ENCODE measurements around the gene HOXA3. TPM values are rescaled to one million over a fixed set of nuclear protein-coding genes. Genes with fewer than 3 reads are reported as not detected.
A peak's percentile ranks its signal among the peaks of the same experiment; 100 is the strongest.

HOXA3 gene
- total RNA-seq, 1 experiment from 2014 or later, result 3.3 TPM

GRCh38 chr7:27150568-27151340 is 1.6 kb downstream of the HOXA3 start:
- DNase-seq (ENCODE audit: low read depth), result peak; percentile 89
- in situ Hi-C loops (cut with HindIII; ENCODE audit: low pct_unique_long_range_greater_than_20kb, low sequenced_read_pairs), result no loop called here

- in situ Hi-C loops (cut with HindIII; ENCODE audit: low pct_unique_long_range_greater_than_20kb, low sequenced_read_pairs), result no loop called here
- DNase-seq (ENCODE audit: low read depth), result no peak
These were observed 2.4 kb downstream of the HOXA3 start for GRCh38 chr7:27149842-27150567.

- DNase-seq (ENCODE audit: low read depth), result no peak
- in situ Hi-C loops (cut with HindIII; ENCODE audit: low pct_unique_long_range_greater_than_20kb, low sequenced_read_pairs), result no loop called here
These were observed 3.4 kb downstream of the HOXA3 start for GRCh38 chr7:27148756-27149641.

- no peak for DNase-seq (ENCODE audit: low read depth)
- in situ Hi-C loops (cut with HindIII; ENCODE audit: low pct_unique_long_range_greater_than_20kb, low sequenced_read_pairs), result no loop called here
These were observed 4.2 kb downstream of the HOXA3 start for GRCh38 chr7:27148031-27148755.

- DNase-seq (ENCODE audit: low read depth), result no peak
- in situ Hi-C loops (cut with HindIII; ENCODE audit: low pct_unique_long_range_greater_than_20kb, low sequenced_read_pairs), result no loop called here
These were observed 5.0 kb downstream of the HOXA3 start, which contains the start of gene HOXA6 for GRCh38 chr7:27147199-27148030. TSS of gene HOXA6 (minus strand) at chr7:27147774. CDS start at chr7:27147749, 25 bp downstream.

- DNase-seq (ENCODE audit: low read depth), result no peak
- in situ Hi-C loops (cut with HindIII; ENCODE audit: low pct_unique_long_range_greater_than_20kb, low sequenced_read_pairs), result no loop called here
These were observed 5.7 kb downstream of the HOXA3 start for GRCh38 chr7:27146491-27147198.

DNA sequence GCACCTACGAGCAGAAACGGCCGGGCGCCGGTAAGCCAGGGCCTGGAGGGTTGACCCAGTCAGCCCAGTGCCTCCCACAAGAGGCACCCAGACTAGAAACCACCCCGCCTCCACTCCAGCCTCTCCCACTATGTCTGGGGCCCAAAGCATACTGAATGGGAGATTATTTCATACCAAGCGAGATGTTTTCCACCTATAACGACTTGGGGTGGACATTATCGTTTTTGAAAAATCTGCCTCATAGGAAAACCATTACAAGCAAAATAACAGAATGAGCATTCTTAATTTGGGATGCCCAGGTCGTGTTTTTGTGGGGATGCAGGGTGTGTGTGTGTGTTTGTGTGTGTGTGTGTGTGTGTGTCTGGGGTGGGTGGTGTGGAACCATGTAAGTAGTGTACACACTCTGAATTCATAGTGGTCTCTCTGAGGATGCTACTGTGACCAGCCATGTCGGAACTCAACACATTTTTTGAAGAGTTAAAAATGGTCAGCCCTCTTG is 6.4 kb downstream of the HOXA3 start:
- in situ Hi-C loops (cut with HindIII; ENCODE audit: low pct_unique_long_range_greater_than_20kb, low sequenced_read_pairs), result no loop called here
- no peak for DNase-seq (ENCODE audit: low read depth)

DNA sequence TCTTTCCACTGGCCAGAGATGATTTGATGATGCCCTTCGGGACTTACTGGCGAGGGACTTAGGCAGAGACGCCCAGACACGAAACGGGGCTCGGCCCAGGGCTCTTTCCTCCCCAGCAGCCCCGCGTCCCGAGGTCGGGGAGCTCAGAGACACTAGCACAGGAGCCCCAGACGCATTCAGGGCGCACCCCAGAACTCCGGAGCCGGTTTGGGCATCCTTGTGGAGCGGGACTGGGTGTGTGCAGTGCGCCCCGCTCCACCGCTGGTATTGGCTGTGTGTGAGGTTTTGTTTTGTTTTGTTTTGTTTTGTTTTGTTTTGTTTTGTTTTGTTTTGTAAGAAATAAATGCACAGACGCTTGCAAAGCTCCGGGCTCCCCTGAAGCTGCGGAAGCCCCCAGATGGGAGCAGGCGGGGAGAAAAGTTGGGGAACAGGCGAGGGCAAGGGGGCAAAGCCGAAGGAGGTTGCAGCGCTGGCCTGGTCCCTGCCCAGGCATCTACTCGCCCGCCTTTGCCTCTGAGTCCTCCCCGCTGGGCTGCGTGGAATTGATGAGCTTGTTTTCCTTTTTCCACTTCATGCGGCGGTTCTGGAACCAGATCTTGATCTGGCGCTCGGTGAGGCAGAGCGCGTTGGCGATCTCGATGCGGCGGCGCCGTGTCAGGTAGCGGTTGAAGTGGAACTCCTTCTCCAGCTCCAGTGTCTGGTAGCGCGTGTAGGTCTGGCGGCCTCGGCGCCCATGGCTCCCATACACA is 7.0 kb downstream of the HOXA3 start:
- in situ Hi-C loops (cut with HindIII; ENCODE audit: low pct_unique_long_range_greater_than_20kb, low sequenced_read_pairs), result no loop called here

DNA sequence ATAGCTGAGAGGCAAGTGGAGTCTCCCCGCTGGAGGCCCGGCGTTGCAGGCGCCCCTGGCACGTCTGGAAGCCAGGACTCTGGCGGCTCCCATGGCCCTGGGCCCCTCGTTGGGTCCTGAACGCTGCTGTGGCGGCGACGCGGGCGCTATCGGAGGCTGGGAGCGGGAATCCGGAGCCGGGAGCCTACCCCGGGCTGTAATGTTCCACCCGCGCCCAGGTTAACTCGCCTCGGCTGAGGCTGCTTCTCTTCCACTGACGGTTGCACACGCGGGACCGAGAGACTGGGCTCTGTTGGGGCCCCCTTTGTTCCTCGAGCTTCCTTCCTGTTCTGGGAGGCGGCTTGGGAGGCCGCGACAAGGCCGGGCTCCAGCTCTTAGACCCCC is 7.6 kb downstream of the HOXA3 start:
- no peak for DNase-seq (ENCODE audit: low read depth)
- in situ Hi-C loops (cut with HindIII; ENCODE audit: low pct_unique_long_range_greater_than_20kb, low sequenced_read_pairs), result no loop called here

More for the DNA sequence above, 7.0 kb downstream of the HOXA3 start:
- DNase-seq (ENCODE audit: low read depth), result no peak

DNA sequence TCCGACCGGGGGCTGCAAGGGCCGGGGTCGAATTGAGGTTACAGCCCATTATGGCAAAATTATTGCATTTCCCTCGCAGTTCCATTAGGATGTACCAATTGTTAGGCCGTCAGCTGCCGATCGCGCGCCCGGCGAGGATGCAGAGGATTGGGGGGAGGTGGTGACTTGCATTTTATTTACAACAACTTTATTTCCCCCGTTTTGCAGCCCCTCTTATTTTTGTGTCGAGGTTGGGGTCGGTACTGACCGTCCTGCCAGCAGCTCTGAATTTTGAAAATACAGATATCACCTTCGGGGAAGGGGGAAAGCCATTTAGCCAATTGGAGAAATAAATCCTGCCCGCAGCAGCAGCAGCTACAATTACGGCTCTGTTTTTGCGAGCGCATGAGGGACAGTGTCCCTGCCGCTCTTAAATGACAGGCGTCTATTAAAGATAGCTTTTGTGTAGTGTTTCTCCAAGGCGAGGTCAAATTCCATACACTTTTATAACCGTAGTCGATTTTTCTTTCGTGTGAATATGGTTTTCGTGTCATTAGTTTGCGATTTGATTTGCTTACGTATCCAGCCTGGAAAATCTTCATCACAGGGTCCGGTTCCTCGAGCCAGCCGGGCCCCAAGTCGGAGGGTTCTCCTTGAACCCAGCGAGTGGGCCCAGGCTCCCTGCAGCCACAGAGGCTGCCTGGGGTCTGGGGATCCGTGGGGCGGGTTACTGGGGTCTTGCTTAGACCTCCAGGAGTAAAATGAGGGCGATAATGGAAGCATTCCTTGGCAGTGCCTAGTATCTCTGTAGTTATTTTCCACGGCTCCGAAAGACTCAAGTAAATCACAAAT is 8.2 kb downstream of the HOXA3 start:
- no peak for DNase-seq (ENCODE audit: low read depth)
- in situ Hi-C loops (cut with HindIII; ENCODE audit: low pct_unique_long_range_greater_than_20kb, low sequenced_read_pairs), result no loop called here

DNA sequence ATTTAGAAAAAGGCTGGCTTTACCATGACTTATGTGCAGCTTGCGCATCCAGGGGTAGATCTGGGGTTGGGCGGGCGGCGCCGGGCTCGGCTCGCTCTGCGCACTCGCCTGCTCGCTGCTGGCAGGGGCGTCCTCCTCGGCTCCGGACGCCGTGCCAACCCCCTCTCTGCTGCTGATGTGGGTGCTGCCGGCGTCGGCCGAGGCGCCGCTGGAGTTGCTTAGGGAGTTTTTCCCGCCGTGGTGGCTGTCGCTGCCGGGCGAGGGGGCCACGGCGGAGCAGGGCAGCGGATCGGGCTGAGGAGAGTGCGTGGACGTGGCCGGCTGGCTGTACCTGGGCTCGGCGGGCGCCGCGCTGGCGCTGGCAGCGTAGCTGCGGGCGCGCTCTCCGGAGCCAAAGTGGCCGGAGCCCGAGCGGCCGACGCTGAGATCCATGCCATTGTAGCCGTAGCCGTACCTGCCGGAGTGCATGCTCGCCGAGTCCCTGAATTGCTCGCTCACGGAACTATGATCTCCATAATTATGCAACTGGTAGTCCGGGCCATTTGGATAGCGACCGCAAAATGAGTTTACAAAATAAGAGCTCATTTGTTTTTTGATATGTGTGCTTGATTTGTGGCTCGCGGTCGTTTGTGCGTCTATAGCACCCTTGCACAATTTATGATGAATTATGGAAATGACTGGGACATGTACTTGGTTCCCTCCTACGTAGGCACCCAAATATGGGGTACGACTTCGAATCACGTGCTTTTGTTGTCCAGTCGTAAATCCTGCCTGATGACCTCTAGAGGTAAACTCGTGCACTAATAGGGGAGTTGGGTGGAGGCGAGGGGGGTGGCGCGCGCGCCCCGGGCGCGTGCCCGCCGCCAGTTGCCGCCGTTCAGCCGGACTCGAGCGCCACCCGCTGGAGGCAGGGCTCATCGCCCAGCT is 9.1 kb downstream of the HOXA3 start, which contains the start of gene HOXA5:
Gene HOXA5, minus strand, starts transcription at position 659 of the 927 bp plus-strand sequence. Its CDS starts 74 bp downstream, at position 585.
- in situ Hi-C loops (cut with HindIII; ENCODE audit: low pct_unique_long_range_greater_than_20kb, low sequenced_read_pairs), result no loop called here
- peak; percentile 97 for DNase-seq (ENCODE audit: low read depth)

GRCh38 chr7:27142580-27143022 is 9.8 kb downstream of the HOXA3 start:
- DNase-seq (ENCODE audit: low read depth), result peak; percentile 58
- in situ Hi-C loops (cut with HindIII; ENCODE audit: low pct_unique_long_range_greater_than_20kb, low sequenced_read_pairs), result no loop called here

DNA sequence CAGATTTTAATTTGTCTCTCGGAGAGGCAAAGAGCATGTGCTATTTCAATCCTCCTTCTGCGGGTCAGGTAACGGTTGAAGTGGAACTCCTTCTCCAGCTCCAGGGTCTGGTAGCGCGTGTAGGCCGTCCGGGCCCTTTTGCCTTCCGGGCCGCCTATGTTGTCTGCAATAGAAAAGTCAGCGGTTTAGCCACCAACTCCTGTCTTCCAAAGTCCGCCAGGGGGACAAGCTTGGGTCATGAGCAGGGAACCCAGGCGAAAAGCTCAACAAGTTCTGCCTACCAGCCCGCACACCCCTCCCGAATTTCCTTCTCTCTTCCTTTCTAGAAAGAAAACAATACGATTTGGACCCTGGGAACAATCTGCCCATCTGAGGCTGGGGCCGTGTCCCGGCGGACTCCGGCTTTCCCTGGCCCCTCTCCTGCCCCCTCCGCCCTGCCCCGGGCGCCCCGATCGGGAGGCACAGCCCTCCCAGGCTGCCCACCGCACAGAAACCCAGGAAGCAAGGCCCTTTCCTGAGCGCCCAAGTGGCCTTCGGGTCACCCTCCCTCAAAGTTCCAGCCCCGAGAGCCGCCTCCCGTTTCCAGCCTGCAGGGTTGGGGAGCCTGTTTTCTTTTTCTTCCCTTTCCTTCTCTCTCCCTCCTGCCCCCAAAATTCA is 10.3 kb downstream of the HOXA3 start:
- DNase-seq (ENCODE audit: low read depth), result peak; percentile 73
- in situ Hi-C loops (cut with HindIII; ENCODE audit: low pct_unique_long_range_greater_than_20kb, low sequenced_read_pairs), result no loop called here

Measured in Caki2 (cell line).